ENCODE data around the gene SPATA4.

Gene SPATA4

GRCh38 chr4:176189891-176190795, 5.2 kb downstream of the SPATA4 start:
- DNase-seq = no peak

DNA sequence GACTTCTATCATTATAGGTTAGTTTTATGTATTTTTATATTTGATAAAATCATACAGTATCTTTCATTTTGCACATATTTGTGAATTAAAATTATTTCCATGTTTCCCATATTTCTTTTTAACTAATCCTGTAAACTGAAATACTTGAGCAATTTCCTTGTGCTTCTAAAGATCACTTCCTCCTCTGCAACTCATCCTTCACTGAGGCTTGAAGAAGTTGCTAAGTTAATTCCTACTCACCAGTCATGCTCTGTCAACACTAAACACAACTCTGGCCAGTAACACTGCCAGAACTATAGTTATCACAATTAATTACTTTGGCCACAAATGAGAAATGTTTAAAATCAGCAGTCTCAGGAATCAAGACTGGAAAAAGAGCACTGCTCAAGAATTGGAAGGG, 6.7 kb downstream of the SPATA4 start:
- no peak for DNase-seq

DNA sequence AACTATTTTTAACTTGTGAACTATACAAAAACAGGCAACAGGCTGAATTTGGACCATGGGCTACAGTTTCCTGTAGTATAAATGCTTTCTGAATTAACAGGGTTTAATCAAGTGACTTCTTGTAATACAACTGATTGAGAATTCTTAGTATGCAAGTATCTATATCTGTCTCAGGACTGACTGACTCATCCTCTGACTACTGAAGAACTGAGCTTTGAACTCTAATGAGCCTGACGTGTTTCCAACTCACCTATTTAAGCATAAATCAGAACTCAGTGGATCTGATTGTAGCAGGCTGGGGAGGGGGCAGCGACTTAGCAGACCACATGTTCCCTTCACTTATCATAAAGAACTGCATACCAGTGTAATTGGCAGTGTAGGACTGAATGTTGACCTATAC, 7.8 kb downstream of the SPATA4 start:
- DNase-seq = no peak

DNA sequence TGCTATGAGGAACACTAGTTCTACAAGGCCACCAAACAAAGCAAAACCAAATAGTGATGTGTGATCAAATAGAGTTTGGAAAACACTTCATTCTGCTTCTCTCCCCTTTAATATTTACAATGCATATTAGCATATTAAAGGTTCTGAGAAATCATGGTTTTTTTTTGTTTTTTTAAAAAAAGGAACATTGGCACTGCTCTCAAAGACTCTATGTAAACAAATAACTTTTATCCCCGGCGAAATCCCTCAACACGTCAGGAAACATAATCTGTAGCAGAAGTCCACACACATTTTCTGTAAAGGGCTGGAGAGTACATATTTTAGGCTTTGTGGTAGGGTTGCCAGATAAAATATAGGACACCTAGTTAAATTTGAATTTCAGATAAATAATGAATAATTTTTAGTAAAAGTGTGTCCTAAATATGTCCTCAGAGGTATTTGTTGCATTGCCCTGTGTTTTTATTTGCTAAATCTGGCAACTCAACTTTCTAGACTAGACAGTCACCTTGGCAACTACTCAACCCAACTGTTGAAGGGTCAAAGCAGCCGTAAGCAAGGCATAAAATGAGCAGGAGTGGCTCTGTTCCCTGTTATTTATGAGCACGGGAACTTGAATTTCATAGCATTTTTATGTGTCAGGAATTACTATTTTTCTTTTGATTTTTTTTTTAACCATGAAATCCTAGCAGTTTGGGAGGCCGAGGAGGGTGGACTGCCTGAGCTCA, 8.6 kb downstream of the SPATA4 start:
- no peak for DNase-seq

DNA sequence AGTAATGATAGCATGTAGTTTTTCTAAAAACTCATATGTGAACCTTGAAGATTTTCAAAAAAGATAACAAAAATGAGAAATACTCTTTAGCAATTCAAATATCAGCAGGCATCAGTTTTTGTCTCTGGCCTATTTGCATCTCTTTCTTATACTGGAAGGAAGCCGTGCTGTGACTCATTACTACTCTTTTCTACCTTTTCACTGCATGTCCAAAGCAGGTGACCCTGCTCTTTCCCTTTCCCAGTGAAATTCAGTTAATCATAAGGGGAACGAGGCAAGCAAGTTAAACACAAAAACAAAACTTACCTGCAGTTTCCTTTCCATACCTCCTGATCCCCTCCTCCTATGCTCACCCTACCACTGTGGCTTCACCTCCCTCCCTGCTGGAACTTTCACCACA, 9.3 kb downstream of the SPATA4 start:
- no peak for DNase-seq

DNA sequence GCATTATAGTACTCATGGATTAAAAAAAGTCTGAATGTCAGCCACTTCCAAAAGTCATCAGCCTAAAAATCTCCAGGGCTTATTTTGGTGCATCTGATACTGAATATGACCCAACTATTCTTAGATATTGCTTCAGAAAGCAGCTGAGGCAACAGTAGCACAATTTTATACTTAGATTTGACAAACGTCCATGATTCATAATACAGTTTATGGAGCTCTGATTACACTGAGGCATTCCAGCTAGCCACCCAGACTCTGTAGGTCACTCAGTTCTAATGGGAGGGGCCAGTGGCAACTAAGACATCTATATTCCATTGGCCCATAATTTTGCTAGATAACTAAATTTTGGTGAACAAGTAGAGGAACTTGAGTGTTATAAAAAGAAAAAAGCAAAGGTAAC, 10.3 kb downstream of the SPATA4 start:
- no peak for DNase-seq

GRCh38 chr4:176163041-176163440, 32.3 kb downstream of the SPATA4 start:
- no peak for DNase-seq

DNA sequence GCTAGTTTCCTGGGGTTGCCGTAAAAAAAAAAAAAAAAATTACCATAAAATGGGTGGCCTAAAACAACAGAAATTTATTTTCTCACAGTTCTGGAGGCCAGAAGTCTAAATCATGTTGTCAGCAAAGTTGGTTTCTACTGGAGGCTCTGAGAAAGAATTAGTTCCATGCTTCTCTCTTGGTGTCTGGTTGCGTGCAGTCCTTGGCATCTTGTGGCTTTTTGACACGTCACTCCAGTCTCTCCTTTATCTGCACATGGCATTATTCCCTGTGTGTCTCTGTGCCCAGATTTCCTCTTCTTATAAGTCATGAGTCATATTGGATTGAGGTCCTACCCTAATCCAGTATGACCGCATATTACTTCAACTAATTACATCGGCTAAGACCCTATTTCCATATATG, 38.7 kb downstream of the SPATA4 start:
- DNase-seq = no peak

DNA sequence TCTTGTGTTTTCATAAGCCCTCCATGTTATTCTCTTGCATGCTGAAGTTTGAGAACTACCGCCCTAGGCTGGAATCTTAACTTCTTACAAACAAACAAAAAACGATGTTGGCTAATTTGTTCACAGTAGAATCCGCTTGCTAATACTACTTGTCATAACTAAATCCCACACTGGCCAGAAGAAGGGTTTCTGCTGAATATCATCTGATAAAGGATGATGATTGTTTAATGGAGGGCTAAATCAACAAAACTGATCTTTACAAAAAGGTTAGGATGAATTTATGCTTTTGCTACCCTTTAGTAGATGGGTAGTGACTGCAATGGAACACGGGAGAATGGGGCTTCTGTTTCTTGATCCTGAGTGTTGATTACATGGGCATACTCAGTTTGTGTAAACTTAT, 42.3 kb downstream of the SPATA4 start:
- DNase-seq = no peak

DNA sequence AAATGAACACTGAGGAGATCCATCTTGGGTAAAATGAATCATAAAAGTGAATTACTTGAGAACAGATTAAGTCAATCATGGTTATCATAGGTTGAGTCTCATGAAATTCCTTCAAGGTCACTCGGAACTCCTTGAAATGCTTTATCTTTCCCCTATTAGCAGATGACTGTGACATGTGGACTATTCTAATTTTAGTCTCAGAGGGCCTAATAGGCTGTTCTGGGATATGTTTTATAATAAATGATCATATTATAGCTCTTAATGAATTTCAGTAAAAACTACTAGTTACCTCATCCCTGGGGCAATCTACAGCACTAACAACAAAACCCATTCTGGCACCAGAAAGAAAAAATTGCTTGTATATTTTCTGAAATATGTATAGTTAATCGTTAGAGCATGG, 44.7 kb downstream of the SPATA4 start:
- DNase-seq = no peak

GRCh38 chr4:176150356-176150682, 45.1 kb downstream of the SPATA4 start:
- no peak for DNase-seq

DNA sequence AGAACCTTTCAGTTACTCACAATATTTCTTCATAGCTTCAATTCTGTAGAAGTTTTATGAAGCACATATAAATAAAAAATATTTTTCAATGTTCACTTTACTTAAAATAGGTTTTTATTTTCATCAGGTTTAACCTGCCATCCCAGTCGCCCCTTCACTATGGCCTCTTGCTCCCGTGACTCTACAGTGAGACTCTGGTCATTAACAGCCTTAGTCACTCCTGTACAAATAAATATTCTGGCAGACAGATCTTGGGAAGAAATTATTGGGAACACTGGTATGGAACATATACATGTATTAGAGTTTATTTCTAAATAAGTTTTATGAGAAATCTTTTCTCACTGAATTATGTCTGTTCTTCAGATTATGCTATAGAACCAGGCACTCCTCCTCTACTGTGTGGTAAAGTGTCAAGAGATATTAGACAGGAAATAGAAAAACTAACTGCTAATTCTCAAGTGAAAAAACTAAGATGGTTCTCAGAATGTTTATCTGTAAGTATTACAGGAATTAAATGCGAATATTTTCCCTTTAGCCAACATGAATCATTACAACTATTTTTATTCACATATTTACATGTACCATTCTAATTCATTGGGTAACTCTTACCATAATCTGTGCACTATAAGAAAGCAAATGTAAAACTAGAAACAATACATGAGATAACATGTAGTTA, 45.6 kb downstream of the SPATA4 start:
- DNase-seq = no peak

DNA sequence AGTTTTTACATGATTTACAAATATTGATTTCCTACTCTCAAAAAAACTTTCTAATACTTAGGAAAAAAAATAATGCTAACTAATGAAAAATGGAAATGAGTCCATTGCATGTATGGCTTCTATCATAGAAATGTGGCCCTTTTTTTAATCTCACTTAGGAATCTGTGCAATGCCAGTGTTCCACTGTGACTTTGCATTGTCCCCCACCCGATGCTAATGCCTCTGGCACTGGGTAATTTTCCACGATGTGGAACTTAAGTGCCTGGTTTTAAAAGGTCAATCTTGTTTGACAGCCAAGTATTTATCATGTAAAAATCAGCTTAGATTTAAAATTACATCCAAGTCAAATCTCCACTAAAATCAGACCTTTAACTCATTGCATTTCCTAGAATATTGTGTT, 53.1 kb downstream of the SPATA4 start:
- DNase-seq = no peak

GRCh38 chr4:176139518-176139917, 55.9 kb downstream of the SPATA4 start:
- DNase-seq = no peak

DNA sequence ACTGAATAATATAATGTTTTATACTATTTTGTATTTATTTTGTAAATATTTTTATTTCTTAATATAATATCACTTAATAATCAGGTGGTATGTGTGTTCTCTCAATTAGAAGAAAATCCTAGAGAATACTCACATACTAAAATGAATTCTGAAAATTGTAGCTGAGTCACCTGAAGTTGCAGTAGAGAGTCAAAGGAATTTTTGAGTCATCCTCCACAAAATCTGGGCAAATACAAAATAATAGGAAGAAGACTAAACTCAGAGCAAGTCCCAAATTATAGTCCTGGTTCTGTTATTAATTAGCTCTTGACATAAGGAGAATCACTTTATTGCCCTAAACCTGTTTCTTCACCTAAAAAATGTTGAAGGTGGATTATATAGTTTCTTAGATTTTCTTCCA, 57.8 kb downstream of the SPATA4 start:
- no peak for DNase-seq

GRCh38 chr4:176134670-176135069, 60.7 kb downstream of the SPATA4 start:
- no peak for DNase-seq

Data from GF-D8 (cell line).